HFFc6 (cell line): Measurements from ENCODE around the gene CCDC61. TPM values are rescaled to one million over a fixed set of nuclear protein-coding genes. Genes with fewer than 3 reads are reported as not detected.

Experiments used
- DNase-seq: peaks from one replicate; pipeline ENCODE4 v3.0.0-alpha.2; 2018
- H3K27ac Mint-ChIP-seq: 2 replicates; pipeline ENCODE4 v1.8.0; 2020; ENCODE audit warnings: mild to moderate bottlenecking, mixed read lengths
- H3K27me3 Mint-ChIP-seq: 2 replicates; pipeline ENCODE4 v1.8.0; 2021; ENCODE audit warnings: mild to moderate bottlenecking, moderate library complexity, mixed read lengths; ENCODE audit not compliant: insufficient read depth
- H3K36me3 Mint-ChIP-seq: 2 replicates; pipeline ENCODE4 v1.8.0; 2021; ENCODE audit warnings: low read depth, mixed read lengths
- H3K4me1 Mint-ChIP-seq: 2 replicates; pipeline ENCODE4 v1.8.0; 2020; ENCODE audit warnings: low read depth, mixed read lengths
- H3K4me3 Mint-ChIP-seq: 2 replicates; pipeline ENCODE4 v1.8.0; 2020; ENCODE audit warnings: mild to moderate bottlenecking, moderate library complexity, mixed read lengths
- H3K9me3 Mint-ChIP-seq: 2 replicates; pipeline ENCODE4 v1.8.0; 2020; ENCODE audit warnings: mild to moderate bottlenecking, mixed read lengths
- total RNA-seq, 6 experiments: library from RNA; stranded (reverse); fragmentation: NEBNext Ultra II Directional; extraction: Animal tissue kit (Norgen Biotek cat#: 25700); gene quantifications; 2 replicates in 1 of 6; 3 replicates in 5 of 6; pipeline ENCODE4 v1.2.3, GENCODE V29; 2021
- TF ChIP-seq, protein P1 (sequence below): fragments of 200-600 bp; sonication (generic); IDR thresholded peaks from 2 replicates; pipeline ENCODE4 v1.5.0; 2021; ENCODE audit warnings: antibody characterized with exemption, mild to moderate bottlenecking

CCDC61 gene
- total RNA-seq, 6 experiments from 2014 or later = 8.6 to 13.1 (median 11.0) TPM

DNA sequence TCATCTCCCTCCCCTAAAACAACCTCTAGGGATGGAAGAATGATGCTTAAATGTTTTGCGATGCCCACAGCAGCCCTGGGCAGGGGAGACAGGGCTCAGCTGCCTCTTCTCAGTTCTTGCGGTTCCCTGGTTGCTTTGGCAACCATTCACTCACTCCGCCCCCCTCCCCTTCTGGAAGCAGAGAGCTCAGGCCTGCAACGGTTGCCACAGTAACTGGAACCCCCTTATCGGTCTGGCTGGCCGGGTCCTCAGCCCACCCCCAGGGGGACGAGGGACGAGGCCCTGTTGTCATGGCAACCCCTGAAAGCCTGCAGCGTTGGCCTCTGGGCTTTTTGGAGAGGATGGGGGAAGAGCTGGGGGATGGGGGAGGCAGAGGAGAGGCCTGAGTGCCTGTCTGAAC, 41.1 kb upstream of the CCDC61 start:
- DNase-seq = no peak
- H3K9me3 Mint-ChIP-seq = no peaks in the 10 kb centered on the region
- TF ChIP-seq, protein P1, sequence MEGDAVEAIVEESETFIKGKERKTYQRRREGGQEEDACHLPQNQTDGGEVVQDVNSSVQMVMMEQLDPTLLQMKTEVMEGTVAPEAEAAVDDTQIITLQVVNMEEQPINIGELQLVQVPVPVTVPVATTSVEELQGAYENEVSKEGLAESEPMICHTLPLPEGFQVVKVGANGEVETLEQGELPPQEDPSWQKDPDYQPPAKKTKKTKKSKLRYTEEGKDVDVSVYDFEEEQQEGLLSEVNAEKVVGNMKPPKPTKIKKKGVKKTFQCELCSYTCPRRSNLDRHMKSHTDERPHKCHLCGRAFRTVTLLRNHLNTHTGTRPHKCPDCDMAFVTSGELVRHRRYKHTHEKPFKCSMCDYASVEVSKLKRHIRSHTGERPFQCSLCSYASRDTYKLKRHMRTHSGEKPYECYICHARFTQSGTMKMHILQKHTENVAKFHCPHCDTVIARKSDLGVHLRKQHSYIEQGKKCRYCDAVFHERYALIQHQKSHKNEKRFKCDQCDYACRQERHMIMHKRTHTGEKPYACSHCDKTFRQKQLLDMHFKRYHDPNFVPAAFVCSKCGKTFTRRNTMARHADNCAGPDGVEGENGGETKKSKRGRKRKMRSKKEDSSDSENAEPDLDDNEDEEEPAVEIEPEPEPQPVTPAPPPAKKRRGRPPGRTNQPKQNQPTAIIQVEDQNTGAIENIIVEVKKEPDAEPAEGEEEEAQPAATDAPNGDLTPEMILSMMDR = no peak
- no peak overlapping the region for H3K4me3 Mint-ChIP-seq
- H3K36me3 Mint-ChIP-seq = no peaks in the 10 kb centered on the region
- H3K27ac Mint-ChIP-seq = no peak overlapping the region
- H3K27me3 Mint-ChIP-seq = peaks cover 13% of the 10 kb centered on the region
- H3K4me1 Mint-ChIP-seq = peaks cover 28% of the 10 kb centered on the region

- DNase-seq = no peak
- Mint-ChIP-seq H3K4me1 (peaks cover 33% of the 10 kb centered on the region), H3K27me3 (peaks cover 24% of the 10 kb centered on the region), H3K36me3 (no peaks in the 10 kb centered on the region), H3K9me3 (no peaks in the 10 kb centered on the region), H3K4me3 (no peak overlapping the region), H3K27ac (no peak overlapping the region)
- TF ChIP-seq, protein P1 = no peak
These were observed 39.2 kb upstream of the CCDC61 start for GRCh38 chr19:45955905-45956608.

DNA sequence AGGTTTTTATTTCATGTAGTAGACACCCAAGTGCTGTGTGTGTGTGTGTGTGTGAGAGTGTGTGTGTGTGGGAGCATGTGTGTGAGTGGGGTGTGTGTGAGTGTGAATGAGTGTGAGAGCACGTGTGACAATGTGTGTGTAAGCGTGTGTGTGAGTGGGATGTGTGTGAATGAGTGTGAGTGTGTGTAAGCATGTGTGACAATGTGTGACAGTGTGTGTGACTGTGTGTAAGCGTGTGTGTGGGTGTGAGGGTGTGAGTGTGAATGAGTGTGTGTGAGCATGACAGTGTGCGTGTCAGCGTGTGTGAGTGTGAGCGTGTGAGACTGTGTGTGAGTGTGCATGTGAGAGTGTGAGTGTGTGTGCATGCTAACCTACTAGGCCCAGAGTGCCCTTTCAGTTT, 36.9 kb upstream of the CCDC61 start:
- no peaks in the 10 kb centered on the region for H3K36me3 Mint-ChIP-seq
- H3K9me3 Mint-ChIP-seq = no peaks in the 10 kb centered on the region
- H3K27ac Mint-ChIP-seq = no peak overlapping the region
- peaks cover 41% of the 10 kb centered on the region for H3K27me3 Mint-ChIP-seq
- no peak overlapping the region for H3K4me3 Mint-ChIP-seq
- H3K4me1 Mint-ChIP-seq = peaks cover 29% of the 10 kb centered on the region
- TF ChIP-seq, protein P1 = no peak
- DNase-seq = no peak

- H3K4me3 Mint-ChIP-seq = no peak overlapping the region; the same call in 1 of the 2 replicates
- peaks cover 43% of the 10 kb centered on the region for H3K27me3 Mint-ChIP-seq
- DNase-seq = no peak
- TF ChIP-seq, protein P1 = no peak
- H3K9me3 Mint-ChIP-seq = no peaks in the 10 kb centered on the region
- peaks cover 23% of the 10 kb centered on the region; the same call in 1 of the 2 replicates for H3K4me1 Mint-ChIP-seq
- H3K27ac Mint-ChIP-seq = no peak overlapping the region
- H3K36me3 Mint-ChIP-seq = no peaks in the 10 kb centered on the region
These were observed 36.3 kb upstream of the CCDC61 start for GRCh38 chr19:45958769-45959516.

- TF ChIP-seq, protein P1 = no peak
- H3K27ac Mint-ChIP-seq = no peak overlapping the region
These were observed 35.7 kb upstream of the CCDC61 start for GRCh38 chr19:45959517-45960025.

More at GRCh38 chr19:45959517-45960025, 35.7 kb upstream of the CCDC61 start:
- no peaks in the 10 kb centered on the region for H3K36me3 Mint-ChIP-seq
- no peak for DNase-seq
- peaks cover 43% of the 10 kb centered on the region for H3K27me3 Mint-ChIP-seq
- no peaks in the 10 kb centered on the region for H3K9me3 Mint-ChIP-seq
- H3K4me3 Mint-ChIP-seq = no peak overlapping the region
- H3K4me1 Mint-ChIP-seq = peaks cover 22% of the 10 kb centered on the region; the same call in 1 of the 2 replicates
